DMS53 treated with DMSO at 0.1 percent for 48 hours (cell line): ENCODE measurements around the gene PITPNC1.
"Not testable (repeated sequence)": the region's sequence is repeated elsewhere in the genome, so short reads cannot be mapped to it uniquely, and the experiment has no call there.

ENCODE experiments used
- DNase-seq: peaks from one replicate; lab custom pipeline; 2025; ENCODE audit not compliant: unreplicated experiment; lab: John Stamatoyannopoulos, UW

The PITPNC1 gene

DNA sequence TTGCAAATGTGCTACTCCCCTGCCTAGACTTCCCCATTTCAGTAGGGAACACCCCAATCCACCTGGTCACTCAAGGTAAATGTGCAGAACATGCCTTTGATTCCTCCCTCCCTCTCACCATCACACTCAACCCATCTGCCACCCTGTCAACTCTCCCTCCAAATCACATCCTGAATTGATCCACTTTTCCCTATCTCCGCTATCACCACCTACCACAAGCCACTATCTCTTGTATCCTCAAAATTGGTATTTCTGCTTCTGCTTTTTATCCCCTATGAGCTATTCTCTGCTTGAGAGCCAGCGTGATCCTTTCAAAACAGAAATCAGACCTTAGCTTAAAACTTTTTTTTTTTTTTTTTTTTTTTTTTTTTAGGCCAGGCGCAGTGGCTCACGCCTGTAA lies 335.3 kb downstream of the PITPNC1 start:
- DNase-seq, result no peak

DNA sequence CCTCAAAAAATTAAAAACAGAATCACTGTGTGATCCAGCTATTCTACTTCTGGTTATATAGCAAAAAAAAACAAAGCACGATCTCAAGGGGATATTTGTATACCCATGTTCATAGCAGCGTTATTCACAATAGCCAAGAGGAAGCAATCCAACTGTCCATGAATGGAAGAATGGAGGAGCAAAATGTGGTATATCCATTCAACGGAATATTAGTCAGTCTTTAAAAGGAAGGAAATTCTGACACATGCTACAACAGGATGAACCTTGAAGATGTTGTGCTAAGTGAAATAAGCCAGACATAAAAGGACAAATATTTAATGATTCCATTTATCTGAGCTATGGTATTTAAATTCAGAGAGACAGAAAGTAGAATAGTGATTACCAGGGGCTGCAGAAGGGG lies 336.1 kb downstream of the PITPNC1 start:
- DNase-seq, result no peak

DNA sequence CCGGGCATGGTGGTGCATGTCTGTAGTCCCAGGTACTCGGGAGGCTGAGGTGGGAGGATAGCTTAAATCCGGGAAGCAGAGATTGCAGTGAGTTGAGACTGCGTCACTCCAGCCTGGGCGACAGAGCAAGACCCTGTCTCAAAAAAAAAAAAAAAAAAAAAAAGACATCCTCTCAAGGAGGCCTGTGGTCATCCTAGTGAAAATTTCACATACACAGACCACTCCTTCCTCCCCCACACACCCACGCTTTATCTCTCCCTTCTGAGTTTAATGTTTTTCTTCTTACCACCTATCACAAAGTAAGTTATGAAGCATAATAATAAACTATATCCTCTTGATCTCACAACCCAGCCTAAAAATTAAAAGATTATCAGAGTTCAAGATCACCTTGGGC lies 339.3 kb downstream of the PITPNC1 start:
- no peak for DNase-seq

- DNase-seq, result no peak
These were observed 340.1 kb downstream of the PITPNC1 start for GRCh38 chr17:67717192-67717623.

DNA sequence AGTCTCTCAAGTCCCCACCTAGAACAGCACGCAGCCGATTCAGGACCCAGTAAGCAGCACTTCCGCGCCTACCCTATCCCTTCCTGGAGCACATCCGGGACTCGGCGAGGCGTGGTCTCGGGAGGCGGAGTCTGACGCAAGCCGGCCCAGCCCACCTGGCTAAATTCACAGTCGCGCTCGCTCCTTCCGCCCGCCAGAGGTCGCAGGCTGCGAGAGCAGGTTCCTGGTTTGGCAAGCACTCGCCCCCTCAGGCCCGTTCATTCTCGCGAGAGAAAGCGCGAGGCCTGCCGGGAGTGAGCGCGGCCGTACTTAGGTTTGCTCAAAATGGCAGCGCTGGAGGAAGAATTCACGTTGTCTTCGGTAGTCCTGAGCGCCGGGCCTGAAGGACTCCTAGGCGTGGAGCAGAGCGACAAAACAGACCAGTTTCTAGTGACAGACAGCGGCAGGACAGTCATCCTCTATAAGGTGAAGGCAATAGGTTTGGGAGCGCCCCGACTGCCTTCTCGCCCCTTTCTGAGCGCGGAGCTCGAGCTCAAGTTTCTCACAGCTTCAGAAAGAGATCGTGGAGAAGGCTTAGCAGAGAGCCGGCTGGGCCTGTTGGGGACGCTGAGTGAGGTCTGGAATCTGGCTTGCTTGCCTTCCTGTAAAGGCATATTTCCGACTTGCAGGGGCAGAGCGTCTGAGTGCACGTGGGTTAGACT lies 340.7 kb downstream of the PITPNC1 start, which contains the start of gene NOL11:
TSS of gene NOL11 (plus strand) at position 313 of the 701 bp plus-strand sequence. CDS start at position 325, 12 bp downstream.
- DNase-seq, result peak; percentile 97

DNA sequence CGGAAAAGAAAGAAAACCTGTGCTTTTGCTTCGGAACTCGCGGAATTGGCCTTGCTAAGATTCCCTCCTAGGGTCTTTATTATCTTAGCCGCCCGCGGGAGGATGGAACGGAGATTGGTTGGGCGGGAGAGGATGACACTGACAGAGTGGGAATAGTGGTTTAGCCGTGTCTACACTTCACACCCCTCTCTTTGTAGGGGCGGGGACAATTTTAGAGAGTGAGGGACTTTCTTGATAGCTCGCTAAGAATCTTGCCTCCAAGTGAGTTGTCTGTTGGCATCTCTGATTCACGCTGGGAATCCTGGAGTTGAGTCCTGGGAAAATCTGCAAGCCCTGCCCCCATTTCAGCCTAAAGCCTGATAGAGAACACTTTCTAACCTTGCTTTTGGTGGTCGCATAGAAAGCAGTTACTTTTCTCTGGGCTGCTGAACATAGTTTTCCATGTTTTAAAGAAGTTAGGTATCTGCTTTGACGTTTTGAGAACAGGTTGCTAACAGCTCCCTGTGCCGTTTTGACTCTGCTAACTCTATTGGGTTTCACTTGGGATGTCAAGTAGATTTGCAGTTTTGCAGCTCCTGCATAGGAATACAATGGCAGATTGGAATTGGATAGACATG lies 341.4 kb downstream of the PITPNC1 start:
- no peak for DNase-seq

DNA sequence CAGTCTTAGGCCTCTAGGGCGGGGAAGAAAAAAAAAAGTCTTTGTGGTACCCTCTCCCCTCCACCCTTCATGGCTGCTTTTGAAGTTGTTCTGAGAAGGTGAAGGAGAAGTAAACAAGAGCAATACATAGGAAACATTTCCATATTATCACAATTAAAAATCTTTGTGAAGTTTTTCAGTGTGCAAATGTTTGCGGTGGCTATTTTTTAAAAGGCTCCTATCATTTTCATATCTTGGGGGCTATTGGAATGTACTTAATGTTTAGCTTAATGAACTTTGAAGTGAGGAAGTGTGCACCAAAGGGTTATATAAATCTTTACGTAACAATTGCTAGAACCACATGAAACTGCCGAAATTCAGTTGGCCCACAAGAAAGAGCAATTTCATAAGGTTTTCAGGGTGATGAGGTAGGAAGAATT lies 348.3 kb downstream of the PITPNC1 start:
- no peak for DNase-seq

DNA sequence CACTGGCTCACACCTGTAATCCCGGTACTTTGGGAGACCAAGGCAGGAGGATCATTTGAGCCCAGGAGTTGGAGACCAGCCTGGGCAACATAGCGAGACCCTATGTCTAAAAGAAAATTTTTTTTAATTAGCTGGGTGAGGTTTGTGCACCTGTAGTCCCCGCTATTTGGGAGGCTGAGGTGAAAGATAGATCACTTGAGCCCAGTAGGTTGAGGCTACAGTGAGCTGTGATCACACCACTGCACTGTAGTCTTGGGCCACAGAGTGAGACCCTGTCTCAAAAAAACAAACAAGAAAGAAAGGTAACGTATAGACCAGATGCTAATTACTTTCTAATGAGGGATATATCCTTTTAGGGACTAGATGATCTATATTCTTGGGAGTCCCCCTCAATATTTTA lies 348.7 kb downstream of the PITPNC1 start:
- no peak for DNase-seq

GRCh38 chr17:67727152-67728039 lies 350.3 kb downstream of the PITPNC1 start:
- not testable (repeated sequence) for DNase-seq

DNA sequence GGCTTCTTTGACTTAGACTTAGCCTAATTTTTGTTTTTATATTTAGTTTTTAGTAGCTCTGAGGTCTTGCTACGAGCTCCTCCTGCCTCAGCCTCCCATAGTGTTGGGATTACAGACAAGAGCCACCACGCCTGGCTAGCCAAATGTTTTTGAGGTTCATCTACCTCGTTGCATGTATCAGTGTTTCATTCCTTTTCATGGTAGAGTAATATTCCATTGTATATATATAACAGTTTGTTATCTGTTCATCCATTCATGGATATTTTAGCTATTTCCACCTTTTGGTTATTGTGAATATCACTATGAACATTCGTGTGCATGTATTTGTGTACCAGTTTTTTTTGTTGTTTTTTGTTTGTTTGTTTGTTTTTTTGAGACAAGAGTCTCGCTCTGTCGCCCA lies 352.8 kb downstream of the PITPNC1 start:
- no peak for DNase-seq

- no peak for DNase-seq
These were observed 353.6 kb downstream of the PITPNC1 start for GRCh38 chr17:67730731-67731130.

DNA sequence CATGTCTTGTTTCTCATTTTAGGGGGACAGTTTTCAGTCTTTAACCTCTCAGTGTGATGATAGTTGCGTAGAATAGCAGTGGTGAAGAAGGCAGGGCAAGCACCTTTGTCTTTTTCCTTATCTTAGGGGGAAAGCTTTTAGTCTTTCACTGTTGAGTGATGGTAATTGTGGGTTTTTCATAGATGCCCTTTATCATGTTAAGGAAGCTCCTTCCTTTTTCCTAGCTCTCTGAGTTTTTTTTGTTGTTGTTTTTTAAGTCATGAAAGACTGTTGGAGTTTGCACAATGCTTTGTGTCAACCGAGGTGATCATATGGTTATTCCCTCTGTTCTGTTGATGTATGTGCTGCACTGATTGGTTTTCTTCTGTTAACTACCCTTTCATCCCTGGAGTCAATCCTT lies 356.4 kb downstream of the PITPNC1 start:
- no peak for DNase-seq

DNA sequence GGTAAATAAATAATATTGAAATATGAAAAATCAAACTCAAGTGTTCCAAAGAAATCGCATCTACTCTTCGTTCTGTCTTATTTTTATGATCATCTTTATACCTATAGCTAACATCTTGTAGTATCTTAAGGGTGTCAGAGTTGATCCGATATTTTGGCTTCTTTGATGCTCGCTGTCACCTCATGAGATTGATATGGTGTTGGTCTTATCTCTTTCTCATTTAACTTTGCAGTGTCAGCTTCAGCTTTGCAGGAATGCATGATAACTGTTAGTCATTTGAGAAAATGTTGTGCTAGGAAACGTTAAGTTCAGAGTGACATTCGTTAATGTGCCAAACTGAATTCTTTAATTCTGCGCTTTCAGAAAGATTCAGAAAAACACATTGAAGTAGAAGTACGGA lies 360.1 kb downstream of the PITPNC1 start:
- no peak for DNase-seq

DNA sequence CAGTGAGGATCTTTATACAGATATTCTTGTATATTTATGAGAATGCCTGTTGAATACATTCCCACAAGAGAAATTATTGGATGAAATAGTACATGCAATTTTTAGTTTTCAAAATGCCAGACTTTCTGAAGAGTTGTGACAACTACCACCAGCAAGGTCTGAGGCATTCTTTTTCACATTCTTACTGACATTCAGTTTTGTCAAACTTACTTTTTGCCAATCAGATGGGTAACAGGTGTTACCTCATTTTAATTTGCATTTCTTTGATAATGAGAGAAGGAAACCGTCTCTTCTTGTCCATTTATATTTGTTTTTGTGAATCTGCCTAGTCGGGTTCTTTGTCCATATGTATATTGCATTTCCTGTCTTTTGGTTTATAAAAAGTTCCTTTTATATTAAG lies 364.9 kb downstream of the PITPNC1 start:
- DNase-seq, result no peak
